Testis (tissue), 2 donors: ENCODE results near the gene EIF1B.

Experiments
- POLR2A ChIP-seq: fragments of 450-650 bp; IDR thresholded peaks from one replicate; pipeline ENCODE4 v1.6.1; 2017; ENCODE audit warnings: antibody characterized with exemption, mild to moderate bottlenecking, moderate library complexity
- TF ChIP-seq, protein P1 (sequence below), 3 experiments: fragments of 450-650 bp in 2 of 3; fragments of 200-600 bp in 1 of 3; sonication (generic) in 1 of 3; IDR thresholded peaks; one replicate each; pipeline ENCODE4 v1.5.1; 2016 to 2019; ENCODE audit warnings: antibody characterized with exemption in 3 of 3, mild to moderate bottlenecking in 2 of 3, moderate library complexity in 1 of 3

GRCh38 chr3:40321818-40322217 lies 12.3 kb downstream of the EIF1B start:
- TF ChIP-seq, protein P1, sequence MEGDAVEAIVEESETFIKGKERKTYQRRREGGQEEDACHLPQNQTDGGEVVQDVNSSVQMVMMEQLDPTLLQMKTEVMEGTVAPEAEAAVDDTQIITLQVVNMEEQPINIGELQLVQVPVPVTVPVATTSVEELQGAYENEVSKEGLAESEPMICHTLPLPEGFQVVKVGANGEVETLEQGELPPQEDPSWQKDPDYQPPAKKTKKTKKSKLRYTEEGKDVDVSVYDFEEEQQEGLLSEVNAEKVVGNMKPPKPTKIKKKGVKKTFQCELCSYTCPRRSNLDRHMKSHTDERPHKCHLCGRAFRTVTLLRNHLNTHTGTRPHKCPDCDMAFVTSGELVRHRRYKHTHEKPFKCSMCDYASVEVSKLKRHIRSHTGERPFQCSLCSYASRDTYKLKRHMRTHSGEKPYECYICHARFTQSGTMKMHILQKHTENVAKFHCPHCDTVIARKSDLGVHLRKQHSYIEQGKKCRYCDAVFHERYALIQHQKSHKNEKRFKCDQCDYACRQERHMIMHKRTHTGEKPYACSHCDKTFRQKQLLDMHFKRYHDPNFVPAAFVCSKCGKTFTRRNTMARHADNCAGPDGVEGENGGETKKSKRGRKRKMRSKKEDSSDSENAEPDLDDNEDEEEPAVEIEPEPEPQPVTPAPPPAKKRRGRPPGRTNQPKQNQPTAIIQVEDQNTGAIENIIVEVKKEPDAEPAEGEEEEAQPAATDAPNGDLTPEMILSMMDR (IDR thresholded peaks at IDR 0.05) = no peak
- no peak for TF ChIP-seq POLR2A
